Fibroblast of pulmonary artery (primary cell): ENCODE measurements around the gene RASAL3.
A peak's percentile ranks its signal among the peaks of the same experiment; 100 is the strongest.

Experiments
- DNase-seq: peaks from one replicate; pipeline ENCODE4 v3.0.0-alpha.2; 2010; ENCODE audit warnings: low read depth
- H3K4me3 ChIP-seq: replicated peaks from 2 replicates; pipeline ENCODE4 v1.5.1; 2011; ENCODE audit warnings: low read depth, mild to moderate bottlenecking, control low read depth, low read length, moderate library complexity
- TF ChIP-seq, protein P1 (sequence below): IDR thresholded peaks from 2 replicates; pipeline ENCODE4 v1.5.1; 2011; ENCODE audit warnings: mild to moderate bottlenecking, control low read depth, low read length, inconsistent platforms; ENCODE audit errors: missing control alignments

Gene RASAL3

DNA sequence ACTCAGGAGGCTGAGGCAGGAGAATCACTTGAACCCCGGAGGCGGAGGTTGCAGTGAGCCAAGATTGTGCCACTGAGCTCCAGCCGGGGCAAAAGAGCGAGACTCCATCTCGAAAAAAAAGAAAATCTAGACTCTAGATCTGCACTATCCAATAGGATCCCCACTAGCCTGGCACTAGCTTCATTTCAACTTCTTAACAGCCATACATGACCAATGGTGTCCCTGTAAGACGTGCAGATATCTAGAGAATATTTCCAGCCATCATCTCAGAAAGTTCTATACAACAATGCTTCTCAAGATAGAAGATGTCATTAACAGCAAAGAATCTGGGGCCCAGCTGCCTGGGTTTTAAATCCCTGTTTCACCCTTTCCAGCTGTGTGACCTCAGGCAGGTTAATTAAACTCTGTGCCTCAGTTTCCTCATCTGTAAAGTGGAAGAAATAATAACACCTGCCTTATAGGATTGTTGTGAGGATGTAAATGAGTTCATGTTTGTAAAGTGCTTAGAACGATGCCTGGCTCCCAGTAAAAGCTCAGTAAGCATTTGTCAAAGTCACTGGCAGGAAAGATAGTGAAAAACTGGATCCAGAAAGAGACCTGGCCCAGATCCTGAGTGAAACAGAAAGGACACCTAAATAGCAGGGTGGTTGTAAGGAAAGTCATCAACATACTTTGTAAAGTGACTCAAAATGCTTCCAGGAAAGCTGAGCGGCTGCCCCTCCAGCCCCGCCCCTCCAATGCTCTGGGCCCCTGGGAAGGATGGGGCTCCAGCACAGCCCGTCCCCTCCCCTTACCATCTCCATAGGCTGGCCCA lies 28.1 kb downstream of the RASAL3 start:
- no peak for DNase-seq
- H3K4me3 ChIP-seq, result no peak overlapping the region
- TF ChIP-seq, protein P1, sequence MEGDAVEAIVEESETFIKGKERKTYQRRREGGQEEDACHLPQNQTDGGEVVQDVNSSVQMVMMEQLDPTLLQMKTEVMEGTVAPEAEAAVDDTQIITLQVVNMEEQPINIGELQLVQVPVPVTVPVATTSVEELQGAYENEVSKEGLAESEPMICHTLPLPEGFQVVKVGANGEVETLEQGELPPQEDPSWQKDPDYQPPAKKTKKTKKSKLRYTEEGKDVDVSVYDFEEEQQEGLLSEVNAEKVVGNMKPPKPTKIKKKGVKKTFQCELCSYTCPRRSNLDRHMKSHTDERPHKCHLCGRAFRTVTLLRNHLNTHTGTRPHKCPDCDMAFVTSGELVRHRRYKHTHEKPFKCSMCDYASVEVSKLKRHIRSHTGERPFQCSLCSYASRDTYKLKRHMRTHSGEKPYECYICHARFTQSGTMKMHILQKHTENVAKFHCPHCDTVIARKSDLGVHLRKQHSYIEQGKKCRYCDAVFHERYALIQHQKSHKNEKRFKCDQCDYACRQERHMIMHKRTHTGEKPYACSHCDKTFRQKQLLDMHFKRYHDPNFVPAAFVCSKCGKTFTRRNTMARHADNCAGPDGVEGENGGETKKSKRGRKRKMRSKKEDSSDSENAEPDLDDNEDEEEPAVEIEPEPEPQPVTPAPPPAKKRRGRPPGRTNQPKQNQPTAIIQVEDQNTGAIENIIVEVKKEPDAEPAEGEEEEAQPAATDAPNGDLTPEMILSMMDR, result no peak

DNA sequence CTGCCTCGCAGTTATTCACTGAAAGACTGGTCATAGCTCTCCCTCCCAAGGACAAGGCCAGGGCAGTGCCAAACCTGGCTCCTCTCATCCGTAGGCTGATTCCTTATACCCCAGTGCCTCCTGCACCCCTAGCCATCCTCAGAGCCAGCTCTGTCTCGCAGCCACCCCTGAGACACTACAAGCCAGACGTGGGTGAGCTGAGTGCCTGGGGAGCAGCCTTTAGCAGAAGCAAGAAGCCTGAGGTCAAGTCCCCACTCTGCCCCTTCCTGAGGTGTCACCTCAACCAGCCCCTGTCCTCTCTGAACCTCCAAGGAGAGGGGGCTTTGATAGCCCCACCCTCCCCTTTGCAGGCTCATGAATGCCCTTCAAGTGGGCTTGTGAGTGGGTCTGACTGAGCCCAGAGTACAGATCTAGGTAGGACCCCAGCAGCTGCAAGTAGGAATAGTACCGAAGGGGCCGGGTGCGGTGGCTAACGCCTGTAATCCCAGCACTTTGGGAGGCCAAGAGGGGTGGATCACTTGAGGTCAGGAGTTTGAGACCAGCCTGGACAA lies 30.8 kb downstream of the RASAL3 start:
- H3K4me3 ChIP-seq, result peak overlapping the region; percentile 62
- TF ChIP-seq, protein P1, result no peak
- DNase-seq, result no peak

DNA sequence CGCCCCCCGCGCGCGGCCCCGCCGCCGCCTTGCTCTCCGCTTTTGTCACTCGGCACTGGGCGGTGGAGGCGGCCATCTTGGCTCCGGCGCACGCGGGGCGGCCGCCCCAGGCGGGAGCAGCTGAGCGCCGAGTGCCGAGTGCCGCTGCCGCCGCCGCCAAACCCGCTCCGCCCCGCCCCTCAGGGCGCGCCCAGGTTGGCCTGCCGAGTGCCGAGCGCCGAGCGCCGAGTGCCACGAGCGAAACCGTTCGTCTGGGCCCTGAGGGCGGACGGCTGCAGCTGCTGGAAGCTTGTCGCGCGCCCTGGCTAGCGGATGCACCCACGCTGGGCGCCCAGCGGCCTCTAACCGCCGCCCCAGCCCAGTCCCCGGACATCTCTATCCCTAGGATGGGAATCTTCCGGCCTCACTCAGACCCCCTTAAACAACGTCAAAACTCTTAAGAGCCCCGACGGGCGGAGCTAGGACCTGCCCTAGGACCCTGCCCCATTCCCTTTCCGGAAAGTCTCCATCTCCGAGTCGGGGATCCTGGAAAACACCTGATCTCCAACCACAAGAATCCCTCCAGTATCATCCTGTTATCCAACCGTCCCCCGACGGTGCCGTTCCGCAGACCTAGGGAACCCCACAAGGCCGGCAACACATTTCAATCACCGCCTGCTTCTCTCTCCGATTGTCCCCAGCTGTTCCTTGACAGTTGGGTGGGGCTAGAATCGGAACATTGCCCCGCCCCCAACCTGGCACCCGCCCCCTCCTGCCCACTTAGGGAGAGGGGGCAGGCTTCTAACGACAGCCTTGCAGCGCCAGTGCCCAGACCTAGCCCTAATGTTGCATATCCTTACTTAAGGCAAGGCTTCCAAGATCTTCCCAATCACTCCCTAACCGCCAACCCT lies 31.5 kb downstream of the RASAL3 start:
- TF ChIP-seq, protein P1, result no peak
- DNase-seq, result peak; percentile 88
- H3K4me3 ChIP-seq, result peak overlapping the region; percentile 62

DNA sequence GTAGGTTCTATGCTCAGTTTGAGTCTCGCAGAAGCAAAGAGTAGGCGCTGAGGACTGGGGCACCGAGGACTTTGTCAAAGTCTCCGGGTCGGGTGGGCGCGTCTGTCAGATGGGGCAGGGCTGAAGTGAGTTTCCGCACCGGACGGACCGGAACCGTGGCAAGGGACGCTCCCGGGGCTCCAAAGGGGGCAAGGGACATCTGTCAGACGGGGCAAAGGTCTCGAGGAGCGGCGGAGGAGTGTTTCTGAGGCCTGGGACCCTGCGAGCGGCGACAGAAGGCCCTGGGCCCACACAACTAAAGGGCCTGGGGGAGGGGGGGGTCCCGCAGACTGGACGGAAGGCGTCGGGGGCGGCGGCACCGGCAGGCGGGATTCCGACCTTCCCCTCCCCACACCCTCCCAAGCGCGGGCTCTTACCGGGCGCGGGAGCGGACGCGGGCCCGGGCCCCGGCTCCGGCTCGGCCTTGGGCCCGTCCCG lies 32.3 kb downstream of the RASAL3 start:
- peak overlapping the region; percentile 89 for H3K4me3 ChIP-seq
- TF ChIP-seq, protein P1, result no peak
- DNase-seq, result no peak

DNA sequence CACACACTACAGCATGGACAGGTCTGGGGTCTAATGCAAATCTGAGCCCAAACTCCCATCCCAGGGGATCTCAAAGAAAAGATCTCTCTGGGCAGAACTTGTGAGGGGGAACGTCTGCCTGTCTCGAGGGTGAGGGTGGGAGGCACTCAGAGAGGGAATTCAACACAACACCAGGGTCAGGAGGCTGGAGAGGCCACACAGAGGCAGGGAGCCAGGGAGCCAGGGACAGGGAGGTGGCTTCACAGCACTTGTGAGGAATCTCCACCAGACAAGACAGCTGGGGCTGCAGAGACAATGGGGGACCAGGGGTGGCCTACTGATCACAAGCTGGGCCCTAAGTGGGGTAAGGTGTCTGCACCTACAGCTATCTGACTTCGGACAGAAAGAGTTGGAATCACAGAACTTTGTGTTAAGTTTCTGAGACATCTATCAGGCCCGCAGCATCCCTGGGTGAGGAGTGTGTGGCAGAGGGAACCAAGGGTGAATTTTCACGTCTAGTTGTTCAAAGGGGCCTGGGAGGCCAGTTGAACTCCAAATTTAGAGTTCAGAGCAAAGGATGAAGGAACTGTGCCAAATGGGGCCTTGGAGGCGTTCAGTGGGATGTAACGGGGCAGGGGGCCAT lies 32.8 kb downstream of the RASAL3 start:
- H3K4me3 ChIP-seq, result peak overlapping the region; percentile 89
- TF ChIP-seq, protein P1, result no peak
- DNase-seq, result no peak

DNA sequence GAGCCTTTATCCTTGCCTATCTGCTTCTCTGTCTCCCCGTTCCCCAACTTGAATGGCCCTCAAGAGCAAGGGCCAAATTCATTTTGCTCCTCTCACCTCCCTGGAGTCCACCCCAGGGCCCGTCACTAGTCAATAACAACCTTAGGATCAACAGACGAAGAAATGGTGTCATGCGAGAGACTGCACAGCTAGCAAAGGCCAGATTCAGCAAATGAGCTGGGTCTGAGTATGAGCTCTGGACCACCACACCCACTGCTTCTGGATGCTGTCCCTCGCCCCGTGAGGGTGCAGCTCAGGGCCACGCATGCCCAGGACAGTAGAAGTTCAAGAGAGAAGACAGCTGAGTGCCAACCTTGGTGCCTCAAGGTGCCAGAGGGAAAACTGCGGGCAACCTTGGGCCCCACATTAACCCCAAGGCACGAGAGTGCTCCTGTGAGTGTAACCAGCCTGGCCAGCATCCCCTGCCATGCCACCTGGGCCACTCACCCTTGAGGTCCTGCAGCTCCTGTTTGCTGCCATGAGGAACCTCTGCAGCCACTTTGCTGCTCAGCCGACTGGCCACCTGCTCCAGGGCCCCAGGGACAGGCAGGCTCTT lies 33.7 kb downstream of the RASAL3 start:
- no peak for DNase-seq
- TF ChIP-seq, protein P1, result no peak
- H3K4me3 ChIP-seq, result peak overlapping the region; percentile 89
